ENCODE results near the gene ESYT2.

DNA sequence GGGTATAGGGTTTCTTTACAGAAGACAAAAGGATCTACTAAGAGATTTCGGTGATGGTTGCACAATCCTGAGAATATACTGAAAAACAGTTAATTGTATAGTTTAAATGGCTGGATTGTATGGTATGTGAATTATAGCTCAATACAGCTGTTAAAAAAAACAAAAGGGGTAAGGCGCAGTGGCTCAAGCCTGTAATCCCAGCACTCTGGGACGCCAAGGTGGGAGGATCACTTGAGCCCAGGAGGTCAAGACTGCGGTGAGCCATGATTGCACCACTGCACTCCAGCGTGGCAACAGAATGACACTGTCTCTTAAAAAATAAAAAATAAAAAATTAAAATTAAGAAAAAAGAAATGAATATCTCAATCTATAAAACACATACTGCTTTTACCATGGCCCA lies 18.5 kb downstream of the ESYT2 start:
- TF ChIP-seq, protein P1, sequence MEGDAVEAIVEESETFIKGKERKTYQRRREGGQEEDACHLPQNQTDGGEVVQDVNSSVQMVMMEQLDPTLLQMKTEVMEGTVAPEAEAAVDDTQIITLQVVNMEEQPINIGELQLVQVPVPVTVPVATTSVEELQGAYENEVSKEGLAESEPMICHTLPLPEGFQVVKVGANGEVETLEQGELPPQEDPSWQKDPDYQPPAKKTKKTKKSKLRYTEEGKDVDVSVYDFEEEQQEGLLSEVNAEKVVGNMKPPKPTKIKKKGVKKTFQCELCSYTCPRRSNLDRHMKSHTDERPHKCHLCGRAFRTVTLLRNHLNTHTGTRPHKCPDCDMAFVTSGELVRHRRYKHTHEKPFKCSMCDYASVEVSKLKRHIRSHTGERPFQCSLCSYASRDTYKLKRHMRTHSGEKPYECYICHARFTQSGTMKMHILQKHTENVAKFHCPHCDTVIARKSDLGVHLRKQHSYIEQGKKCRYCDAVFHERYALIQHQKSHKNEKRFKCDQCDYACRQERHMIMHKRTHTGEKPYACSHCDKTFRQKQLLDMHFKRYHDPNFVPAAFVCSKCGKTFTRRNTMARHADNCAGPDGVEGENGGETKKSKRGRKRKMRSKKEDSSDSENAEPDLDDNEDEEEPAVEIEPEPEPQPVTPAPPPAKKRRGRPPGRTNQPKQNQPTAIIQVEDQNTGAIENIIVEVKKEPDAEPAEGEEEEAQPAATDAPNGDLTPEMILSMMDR (tag by site-specific recombination; IDR thresholded peaks at IDR 0.05) = no peak
- TF ChIP-seq SALL2 (tag by site-specific recombination; IDR thresholded peaks at IDR 0.05; ENCODE audit: borderline replicate concordance) (no peak), ZNF354C (tag by site-specific recombination; IDR thresholded peaks at IDR 0.05; ENCODE audit: borderline replicate concordance, low read depth) (no peak), IKZF3 (tag by site-specific recombination; IDR thresholded peaks at IDR 0.05) (no peak), ZNF138 (tag by site-specific recombination; IDR thresholded peaks at IDR 0.05; ENCODE audit: borderline replicate concordance) (no peak), ZNF140 (tag by site-specific recombination; IDR thresholded peaks at IDR 0.05) (no peak), ZNF558 (tag by site-specific recombination; IDR thresholded peaks at IDR 0.05) (no peak), ZNF747 (tag by site-specific recombination; IDR thresholded peaks at IDR 0.05) (no peak), ZBTB7A (tag by site-specific recombination; IDR thresholded peaks at IDR 0.05; ENCODE audit: low read depth) (no peak)
